DND-41 (cell line): Measurements from ENCODE around the gene PRRX1.

Experiments
- ATAC-seq: fragments of 200-7000 bp; cut with Tn5 transposase; 3 replicates; pipeline ENCODE4 v1.9.1; 2021; ENCODE audit warnings: low read depth; ENCODE audit not compliant: insufficient read depth
- DNase-seq: peaks from one replicate; pipeline ENCODE4 v3.0.0-alpha.2; 2020
- H2AFZ ChIP-seq: 2 replicates; pipeline ENCODE4 v1.6.0; 2012; ENCODE audit warnings: low read depth, low read length
- H3K27ac ChIP-seq: 2 replicates; pipeline ENCODE4 v1.5.1; 2012; ENCODE audit warnings: low read length, inconsistent platforms
- H3K27me3 ChIP-seq: fragments of 200-600 bp; sonication (generic); 2 replicates; pipeline ENCODE4 v1.6.0; 2012; ENCODE audit warnings: low read length, mild to moderate bottlenecking, inconsistent platforms; ENCODE audit not compliant: insufficient read depth, poor library complexity
- H3K36me3 ChIP-seq: 2 replicates; pipeline ENCODE4 v1.5.1; 2012; ENCODE audit warnings: low read length, inconsistent platforms; ENCODE audit not compliant: insufficient read depth
- H3K4me1 ChIP-seq: 2 replicates; pipeline ENCODE4 v1.5.1; 2012; ENCODE audit warnings: mild to moderate bottlenecking, low read length; ENCODE audit not compliant: insufficient read depth
- H3K4me2 ChIP-seq: 2 replicates; pipeline ENCODE4 v1.6.0; 2012; ENCODE audit warnings: mild to moderate bottlenecking, moderate library complexity, low read length, inconsistent platforms; ENCODE audit not compliant: insufficient read depth
- H3K4me3 ChIP-seq, 2 experiments: fragments of 200-600 bp in 1 of 2; shearing (Covaris generic) in 1 of 2; 2 replicates each; pipeline ENCODE4 v1.5.1; 2012 to 2016; ENCODE audit warnings: inconsistent platforms in 2 of 2, low read length in 2 of 2, mild to moderate bottlenecking in 2 of 2, low read depth in 1 of 2, moderate library complexity in 1 of 2
- H3K79me2 ChIP-seq: 2 replicates; pipeline ENCODE4 v1.6.0; 2012; ENCODE audit warnings: low read length, inconsistent platforms; ENCODE audit not compliant: insufficient read depth
- H3K9ac ChIP-seq: 2 replicates; pipeline ENCODE4 v1.6.0; 2012; ENCODE audit warnings: low read depth, mild to moderate bottlenecking, inconsistent platforms, low read length, moderate library complexity
- H3K9me3 ChIP-seq: 2 replicates; pipeline ENCODE4 v1.5.1; 2012; ENCODE audit warnings: low read length, moderate library complexity, mild to moderate bottlenecking, inconsistent platforms; ENCODE audit not compliant: insufficient read depth, severe bottlenecking
- H4K20me1 ChIP-seq: 2 replicates; pipeline ENCODE4 v1.6.0; 2012; ENCODE audit warnings: low read length; ENCODE audit not compliant: insufficient read depth
- EZH2 ChIP-seq: IDR thresholded peaks from 3 replicates; pipeline ENCODE4 v1.6.1; 2012; ENCODE audit warnings: borderline replicate concordance, low read depth, mild to moderate bottlenecking, moderate library complexity, low read length, inconsistent platforms; ENCODE audit not compliant: severe bottlenecking
- TF ChIP-seq, protein P1 (sequence below): IDR thresholded peaks from 2 replicates; pipeline ENCODE4 v1.5.1; 2012; ENCODE audit warnings: borderline replicate concordance, low read length, moderate library complexity, mild to moderate bottlenecking; ENCODE audit not compliant: poor library complexity, severe bottlenecking; ENCODE audit errors: extremely low read depth

PRRX1 gene

GRCh38 chr1:170705981-170706380, 42.0 kb downstream of the PRRX1 start:
- Histone ChIP-seq H3K9me3 (no peaks in the 10 kb centered on the region), H3K36me3 (no peaks in the 10 kb centered on the region), H2AFZ (no peak overlapping the region), H3K4me2 (no peak overlapping the region), H3K27ac (no peak overlapping the region), H3K27me3 (no peaks in the 10 kb centered on the region), H3K79me2 (no peaks in the 10 kb centered on the region), H4K20me1 (no peaks in the 10 kb centered on the region), H3K9ac (no peak overlapping the region), H3K4me3 (no peak overlapping the region), H3K4me1 (no peaks in the 10 kb centered on the region)
- DNase-seq (no peak), ATAC-seq (no peak)
- TF ChIP-seq EZH2, result no peak

DNA sequence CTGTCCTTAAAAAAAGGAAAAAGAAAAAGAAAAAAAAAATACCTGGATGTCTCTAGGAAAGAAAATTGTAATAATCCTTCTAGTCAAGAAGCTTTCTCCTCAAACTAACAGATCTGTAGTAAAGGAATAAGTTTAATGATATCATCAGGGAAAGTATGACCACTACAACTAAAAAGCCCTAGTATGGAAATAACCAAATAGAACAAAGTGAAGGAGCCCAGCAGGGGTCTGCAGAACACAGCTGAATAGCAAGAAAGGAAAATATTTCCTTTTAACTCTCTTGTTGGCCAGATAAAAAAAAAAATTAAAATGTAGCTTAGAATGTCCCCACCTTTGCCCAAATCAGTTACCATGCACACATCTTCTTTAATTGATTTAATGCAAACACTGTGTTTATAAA, 43.2 kb downstream of the PRRX1 start:
- ATAC-seq (no peak), DNase-seq (no peak)
- no peak overlapping the region for H3K27ac ChIP-seq
- H3K36me3 ChIP-seq, result no peaks in the 10 kb centered on the region
- no peaks in the 10 kb centered on the region for H3K27me3 ChIP-seq
- no peaks in the 10 kb centered on the region for H3K79me2 ChIP-seq
- H2AFZ ChIP-seq, result no peak overlapping the region
- no peak overlapping the region for H3K9ac ChIP-seq
- no peak overlapping the region for H3K4me2 ChIP-seq
- no peak overlapping the region for H3K4me3 ChIP-seq
- no peaks in the 10 kb centered on the region for H3K4me1 ChIP-seq
- no peaks in the 10 kb centered on the region for H3K9me3 ChIP-seq
- TF ChIP-seq, protein P1, sequence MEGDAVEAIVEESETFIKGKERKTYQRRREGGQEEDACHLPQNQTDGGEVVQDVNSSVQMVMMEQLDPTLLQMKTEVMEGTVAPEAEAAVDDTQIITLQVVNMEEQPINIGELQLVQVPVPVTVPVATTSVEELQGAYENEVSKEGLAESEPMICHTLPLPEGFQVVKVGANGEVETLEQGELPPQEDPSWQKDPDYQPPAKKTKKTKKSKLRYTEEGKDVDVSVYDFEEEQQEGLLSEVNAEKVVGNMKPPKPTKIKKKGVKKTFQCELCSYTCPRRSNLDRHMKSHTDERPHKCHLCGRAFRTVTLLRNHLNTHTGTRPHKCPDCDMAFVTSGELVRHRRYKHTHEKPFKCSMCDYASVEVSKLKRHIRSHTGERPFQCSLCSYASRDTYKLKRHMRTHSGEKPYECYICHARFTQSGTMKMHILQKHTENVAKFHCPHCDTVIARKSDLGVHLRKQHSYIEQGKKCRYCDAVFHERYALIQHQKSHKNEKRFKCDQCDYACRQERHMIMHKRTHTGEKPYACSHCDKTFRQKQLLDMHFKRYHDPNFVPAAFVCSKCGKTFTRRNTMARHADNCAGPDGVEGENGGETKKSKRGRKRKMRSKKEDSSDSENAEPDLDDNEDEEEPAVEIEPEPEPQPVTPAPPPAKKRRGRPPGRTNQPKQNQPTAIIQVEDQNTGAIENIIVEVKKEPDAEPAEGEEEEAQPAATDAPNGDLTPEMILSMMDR, result no peak
- TF ChIP-seq EZH2, result no peak
- no peaks in the 10 kb centered on the region for H4K20me1 ChIP-seq

DNA sequence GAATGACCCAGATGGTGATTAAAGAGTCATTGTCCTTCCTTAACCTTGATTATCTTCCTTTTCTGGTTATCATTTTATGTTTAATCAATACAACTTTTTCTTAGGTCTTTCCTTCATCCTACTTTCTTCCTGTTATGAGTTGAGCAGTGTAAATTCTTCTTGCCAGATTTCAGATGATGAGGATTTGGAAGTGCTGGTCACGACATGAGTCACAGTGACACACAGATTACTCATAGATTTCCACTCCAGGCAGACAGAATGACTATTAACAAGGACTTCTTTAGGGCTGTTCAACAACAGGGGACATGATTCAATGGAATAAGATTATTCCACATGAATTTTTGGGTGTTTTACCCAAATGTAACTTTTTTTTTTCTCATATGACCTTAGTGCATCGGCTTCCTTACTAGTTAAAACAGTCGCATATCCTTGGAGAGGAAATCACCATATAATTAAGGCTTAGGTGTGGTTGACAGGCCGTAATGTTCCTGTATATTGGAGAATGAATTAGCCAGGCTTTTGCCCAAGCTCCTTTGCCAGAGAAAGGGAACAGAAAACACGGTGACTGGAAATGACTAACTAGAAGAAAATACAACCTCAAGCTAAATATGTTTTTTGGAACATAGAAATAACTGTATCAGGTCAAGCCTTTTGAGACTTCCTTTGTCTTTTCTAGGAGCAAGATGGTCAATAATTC, 44.2 kb downstream of the PRRX1 start:
- Histone ChIP-seq H3K27ac (no peak overlapping the region), H3K9ac (no peak overlapping the region), H3K9me3 (no peaks in the 10 kb centered on the region), H2AFZ (no peak overlapping the region), H3K27me3 (no peaks in the 10 kb centered on the region), H3K36me3 (no peaks in the 10 kb centered on the region), H3K4me3 (no peak overlapping the region), H3K4me1 (no peaks in the 10 kb centered on the region), H4K20me1 (no peaks in the 10 kb centered on the region), H3K79me2 (no peaks in the 10 kb centered on the region), H3K4me2 (no peak overlapping the region)
- no peak for TF ChIP-seq EZH2
- TF ChIP-seq, protein P1, result no peak
- no peak for ATAC-seq
- no peak for DNase-seq

GRCh38 chr1:170711682-170712081, 47.8 kb downstream of the PRRX1 start:
- H3K9me3 ChIP-seq, result no peaks in the 10 kb centered on the region
- no peaks in the 10 kb centered on the region for H3K4me1 ChIP-seq
- H2AFZ ChIP-seq, result no peak overlapping the region; the same call in 1 of the 2 replicates
- TF ChIP-seq, protein P1, result no peak
- no peak for TF ChIP-seq EZH2
- ATAC-seq (no peak), DNase-seq (no peak)
- no peaks in the 10 kb centered on the region for H3K36me3 ChIP-seq
- no peak overlapping the region for H3K4me2 ChIP-seq
- no peaks in the 10 kb centered on the region for H3K27me3 ChIP-seq
- H3K9ac ChIP-seq, result no peak overlapping the region
- no peak overlapping the region for H3K4me3 ChIP-seq
- H3K79me2 ChIP-seq, result no peaks in the 10 kb centered on the region
- H4K20me1 ChIP-seq, result no peaks in the 10 kb centered on the region
- no peak overlapping the region for H3K27ac ChIP-seq
